OCI-LY7 (cell line): Measurements from ENCODE around the gene NOP9.

Experiments
- EZH2phosphoT487 ChIP-seq: fragments of 200-600 bp; sonication (generic); IDR thresholded peaks from 2 replicates; pipeline ENCODE4 v1.6.1; 2018; ENCODE audit warnings: low read depth, borderline replicate concordance, mild to moderate bottlenecking, mixed run types, antibody characterized with exemption, low read length, moderate library complexity, mixed read lengths
- TF ChIP-seq, protein P1 (sequence below): fragments of 200-600 bp; sonication (generic); conservative IDR thresholded peaks from 2 replicates; pipeline ENCODE4 v1.5.1; 2014; ENCODE audit warnings: mild to moderate bottlenecking, antibody characterized with exemption, low read length, moderate library complexity, mixed read lengths

DNA sequence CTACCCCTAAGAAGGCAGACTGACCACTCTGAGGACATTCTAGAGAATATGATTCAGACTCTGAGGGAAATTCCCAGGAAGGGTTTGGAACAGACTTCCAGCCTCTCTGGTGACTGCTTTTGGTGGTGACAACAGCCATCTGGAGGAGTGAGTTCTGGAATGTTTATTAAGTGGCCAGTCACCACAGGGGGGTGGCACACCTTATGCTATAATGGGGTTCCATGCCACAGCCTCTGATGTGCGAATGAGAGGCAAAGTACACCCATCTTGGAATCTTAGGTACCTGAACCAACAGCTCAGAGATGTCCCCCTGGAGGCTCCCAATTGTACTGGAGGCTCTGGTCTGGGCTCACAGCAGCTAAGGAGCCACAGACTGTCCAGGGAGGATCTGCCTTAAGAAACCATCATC lies 47.8 kb upstream of the NOP9 start:
- TF ChIP-seq, protein P1, sequence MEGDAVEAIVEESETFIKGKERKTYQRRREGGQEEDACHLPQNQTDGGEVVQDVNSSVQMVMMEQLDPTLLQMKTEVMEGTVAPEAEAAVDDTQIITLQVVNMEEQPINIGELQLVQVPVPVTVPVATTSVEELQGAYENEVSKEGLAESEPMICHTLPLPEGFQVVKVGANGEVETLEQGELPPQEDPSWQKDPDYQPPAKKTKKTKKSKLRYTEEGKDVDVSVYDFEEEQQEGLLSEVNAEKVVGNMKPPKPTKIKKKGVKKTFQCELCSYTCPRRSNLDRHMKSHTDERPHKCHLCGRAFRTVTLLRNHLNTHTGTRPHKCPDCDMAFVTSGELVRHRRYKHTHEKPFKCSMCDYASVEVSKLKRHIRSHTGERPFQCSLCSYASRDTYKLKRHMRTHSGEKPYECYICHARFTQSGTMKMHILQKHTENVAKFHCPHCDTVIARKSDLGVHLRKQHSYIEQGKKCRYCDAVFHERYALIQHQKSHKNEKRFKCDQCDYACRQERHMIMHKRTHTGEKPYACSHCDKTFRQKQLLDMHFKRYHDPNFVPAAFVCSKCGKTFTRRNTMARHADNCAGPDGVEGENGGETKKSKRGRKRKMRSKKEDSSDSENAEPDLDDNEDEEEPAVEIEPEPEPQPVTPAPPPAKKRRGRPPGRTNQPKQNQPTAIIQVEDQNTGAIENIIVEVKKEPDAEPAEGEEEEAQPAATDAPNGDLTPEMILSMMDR: no peak
- TF ChIP-seq EZH2phosphoT487: no peak
